SJSA1 (cell line): ENCODE data around the gene OMP. TPM values are rescaled to one million over a fixed set of nuclear protein-coding genes. Genes with fewer than 3 reads are reported as not detected.

Experiments
- DNase-seq, 2 experiments: peaks; one replicate each; pipeline ENCODE4 v3.0.0-alpha.2; 2015 to 2020; ENCODE audit warnings: low spot score in 2 of 2, low read depth in 1 of 2
- H3K27ac ChIP-seq: fragments of 250-450 bp; sonication (Bioruptor Pico); 2 replicates; pipeline ENCODE4 v1.5.1; 2020; ENCODE audit warnings: mild to moderate bottlenecking, moderate library complexity
- H3K27me3 ChIP-seq: fragments of 250-450 bp; sonication (Bioruptor Pico); replicated peaks from 2 replicates; pipeline ENCODE4 v1.5.1; 2020; ENCODE audit warnings: mild to moderate bottlenecking, moderate library complexity
- H3K36me3 ChIP-seq: fragments of 250-450 bp; sonication (Bioruptor Pico); 2 replicates; pipeline ENCODE4 v1.5.1; 2020; ENCODE audit warnings: mild to moderate bottlenecking
- H3K4me1 ChIP-seq: fragments of 250-450 bp; sonication (Bioruptor Pico); replicated peaks from 2 replicates; pipeline ENCODE4 v1.6.1; 2021; ENCODE audit warnings: mild to moderate bottlenecking
- H3K4me3 ChIP-seq: fragments of 250-450 bp; sonication (Bioruptor Pico); 2 replicates; pipeline ENCODE4 v1.5.1; 2020; ENCODE audit warnings: mild to moderate bottlenecking
- H3K9me3 ChIP-seq: fragments of 250-450 bp; sonication (Bioruptor Pico); replicated peaks from 2 replicates; pipeline ENCODE4 v1.5.1; 2020; ENCODE audit warnings: mild to moderate bottlenecking
- total RNA-seq: library from RNA; depleted of rRNA; stranded (reverse); fragments of >200 nt; shearing (Covaris generic); gene quantifications from 2 replicates; pipeline ENCODE4 v1.2.3, GENCODE V29; 2014

Gene OMP
- total RNA-seq, 1 experiment from 2014 or later = not detected

DNA sequence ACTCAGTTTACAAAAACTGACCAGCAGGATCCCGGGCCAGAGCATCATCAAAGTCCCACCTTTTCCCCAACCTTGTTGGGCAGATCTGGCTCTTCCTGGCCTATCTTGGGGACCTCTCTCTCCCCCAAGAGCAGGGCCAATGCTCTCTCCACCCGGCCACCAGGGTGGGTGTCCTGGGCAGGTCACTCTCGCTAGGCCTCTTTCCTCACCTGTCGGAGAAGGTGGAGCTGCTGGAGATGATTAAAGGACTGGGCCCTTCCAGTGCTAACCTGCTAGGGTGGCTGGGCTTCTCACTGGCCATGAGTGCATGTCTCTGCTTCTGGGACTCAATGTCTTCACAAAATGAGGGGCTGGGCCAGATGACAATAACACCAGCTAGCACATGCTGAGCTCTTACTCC lies 38.8 kb upstream of the OMP start:
- Histone ChIP-seq H3K4me3 (no peak overlapping the region), H3K27me3 (no peaks in the 10 kb centered on the region), H3K27ac (no peak overlapping the region), H3K36me3 (no peaks in the 10 kb centered on the region), H3K9me3 (no peaks in the 10 kb centered on the region), H3K4me1 (peaks cover 16% of the 10 kb centered on the region)
- DNase-seq = no peak

GRCh38 chr11:77064648-77065217 lies 37.9 kb upstream of the OMP start:
- no peaks in the 10 kb centered on the region for H3K36me3 ChIP-seq
- peaks cover 16% of the 10 kb centered on the region for H3K4me1 ChIP-seq
- H3K9me3 ChIP-seq = no peaks in the 10 kb centered on the region
- no peak for DNase-seq
- H3K27me3 ChIP-seq = no peaks in the 10 kb centered on the region
- H3K4me3 ChIP-seq = no peak overlapping the region
- H3K27ac ChIP-seq = no peak overlapping the region

GRCh38 chr11:77065878-77066228 lies 36.8 kb upstream of the OMP start:
- H3K36me3 ChIP-seq = no peaks in the 10 kb centered on the region
- peak overlapping the region; percentile 75; the same call in 1 of the 2 replicates for H3K4me3 ChIP-seq
- no peak for DNase-seq
- H3K9me3 ChIP-seq = no peaks in the 10 kb centered on the region
- H3K27me3 ChIP-seq = no peaks in the 10 kb centered on the region
- H3K27ac ChIP-seq = no peak overlapping the region
- peaks cover 16% of the 10 kb centered on the region for H3K4me1 ChIP-seq

GRCh38 chr11:77066229-77067042 lies 36.2 kb upstream of the OMP start, which contains the start of gene CAPN5:
Gene CAPN5 (plus strand): TSS chr11:77066971. CDS start chr11:77084887, 17,916 bp downstream.
- Histone ChIP-seq H3K27ac (peak within 1 kb of the TSS; percentile 63; the same call in 1 of the 2 replicates), H3K36me3 (no peaks in the 10 kb centered on the region), H3K9me3 (no peaks in the 10 kb centered on the region), H3K4me1 (peaks cover 19% of the 10 kb centered on the region), H3K4me3 (peak within 1 kb of the TSS; percentile 75), H3K27me3 (no peaks in the 10 kb centered on the region)
- DNase-seq = peak; percentile 81

DNA sequence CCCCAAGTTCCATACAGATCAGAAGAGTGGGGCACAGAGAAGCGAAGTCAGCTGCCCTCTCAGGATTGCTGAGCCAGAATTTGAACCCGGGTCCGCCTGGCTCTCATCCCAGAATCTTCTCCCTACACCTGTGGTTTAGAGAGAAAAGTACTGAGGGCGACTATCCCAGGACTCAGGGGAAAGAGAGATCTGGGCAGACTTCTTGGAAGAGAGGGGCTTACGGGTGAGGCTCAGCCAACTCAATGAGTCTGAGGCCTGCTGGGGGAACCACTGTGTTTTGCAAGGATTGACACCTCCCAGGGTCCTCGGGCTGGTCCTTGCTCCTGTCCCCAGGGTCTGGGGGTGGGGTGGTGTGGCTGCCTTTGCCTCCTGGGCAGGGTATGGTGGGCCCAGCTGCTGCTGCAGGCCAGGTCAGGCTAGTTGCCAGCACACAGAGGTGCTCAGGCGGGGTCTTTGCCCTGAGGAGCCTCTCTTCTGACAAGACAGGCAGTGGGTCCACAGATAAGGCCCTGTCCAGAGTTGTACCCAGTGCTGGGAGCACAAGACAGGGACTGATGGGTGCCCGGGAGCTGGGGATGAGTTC lies 34.7 kb upstream of the OMP start:
- DNase-seq = no peak
- peak overlapping the region; percentile 75; the same call in 1 of the 2 replicates for H3K4me3 ChIP-seq
- H3K27ac ChIP-seq = no peak overlapping the region
- no peaks in the 10 kb centered on the region for H3K27me3 ChIP-seq
- H3K36me3 ChIP-seq = no peaks in the 10 kb centered on the region
- H3K4me1 ChIP-seq = peaks cover 34% of the 10 kb centered on the region
- H3K9me3 ChIP-seq = no peaks in the 10 kb centered on the region

DNA sequence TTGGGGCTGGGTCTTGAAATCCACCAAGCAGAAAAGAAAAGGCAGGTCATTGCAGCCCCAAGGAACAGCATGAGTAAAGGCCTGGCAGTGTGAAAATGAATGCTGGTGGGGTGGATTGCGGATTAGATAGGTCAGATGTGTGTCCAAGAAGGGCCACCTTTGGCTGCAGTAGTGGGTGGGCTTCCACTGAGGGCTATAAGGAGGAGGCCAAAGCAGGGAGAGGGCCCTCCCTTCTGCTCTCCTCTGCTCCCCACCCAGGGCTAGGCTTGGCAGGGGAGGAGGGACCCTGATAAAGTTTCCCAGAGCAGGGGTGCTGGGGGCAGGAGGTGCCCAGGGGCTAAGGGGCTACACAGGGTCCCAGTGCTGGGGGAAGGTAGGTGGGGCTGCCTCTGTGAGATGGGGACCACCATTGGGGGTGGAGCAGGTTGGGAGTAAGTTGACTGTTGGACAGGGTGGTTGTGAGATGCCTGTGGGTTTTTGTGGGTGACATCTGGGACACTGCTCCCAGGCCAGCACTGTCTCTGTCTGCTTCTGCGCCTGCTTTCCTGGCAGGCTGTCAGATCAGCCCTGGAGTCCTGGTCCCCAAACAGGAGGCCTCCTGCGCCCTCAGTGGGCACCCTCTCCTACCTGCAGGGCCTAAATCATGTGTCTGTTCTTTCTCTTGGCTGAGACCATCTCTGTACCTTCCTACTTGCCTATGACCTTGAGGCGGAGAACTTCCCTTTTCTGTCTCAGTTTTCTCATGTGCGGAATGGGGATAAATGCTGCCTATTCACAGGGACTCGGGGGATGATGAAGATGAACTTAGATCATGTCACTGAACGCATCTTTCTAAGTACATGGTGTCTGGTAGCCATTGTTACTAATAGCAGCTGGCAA lies 33.9 kb upstream of the OMP start:
- Histone ChIP-seq H3K4me3 (no peak overlapping the region), H3K9me3 (no peaks in the 10 kb centered on the region), H3K27me3 (no peaks in the 10 kb centered on the region), H3K36me3 (no peaks in the 10 kb centered on the region), H3K4me1 (peaks cover 41% of the 10 kb centered on the region), H3K27ac (no peak overlapping the region)
- DNase-seq = no peak

DNA sequence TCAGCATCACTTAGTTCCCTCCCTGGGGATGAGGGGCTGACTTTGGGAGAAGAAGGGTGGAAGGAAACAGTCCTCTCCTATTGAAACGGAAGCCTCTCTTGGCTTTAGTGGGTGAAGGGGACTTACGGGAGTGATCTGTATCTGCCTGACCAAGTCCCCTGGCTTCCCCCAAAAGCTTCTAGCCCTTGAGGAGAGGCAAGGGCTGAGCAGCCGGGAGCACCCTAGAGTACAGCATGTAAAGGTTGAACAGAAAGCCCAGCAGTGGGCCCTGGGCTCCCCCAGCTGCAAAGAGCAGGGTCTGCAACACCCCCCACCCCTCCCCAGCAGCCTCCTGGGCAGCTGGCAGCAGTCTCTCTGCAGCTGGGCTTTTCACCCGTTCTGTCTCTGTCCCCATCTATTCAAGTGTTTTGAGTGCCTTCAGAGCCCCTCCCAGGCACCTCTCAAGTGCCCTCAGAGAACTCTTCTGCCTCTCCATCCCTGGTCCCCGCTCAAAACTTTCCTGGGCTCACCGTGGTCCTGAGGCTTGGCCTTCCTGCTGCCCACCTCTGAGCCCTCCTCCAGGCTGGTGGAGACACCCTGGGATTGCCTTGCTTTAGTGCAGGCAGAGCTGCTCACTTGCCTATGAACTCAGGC lies 33.2 kb upstream of the OMP start:
- Histone ChIP-seq H3K9me3 (no peaks in the 10 kb centered on the region), H3K4me3 (no peak overlapping the region), H3K36me3 (no peaks in the 10 kb centered on the region), H3K4me1 (peaks cover 49% of the 10 kb centered on the region), H3K27ac (no peak overlapping the region), H3K27me3 (no peaks in the 10 kb centered on the region)
- no peak for DNase-seq

DNA sequence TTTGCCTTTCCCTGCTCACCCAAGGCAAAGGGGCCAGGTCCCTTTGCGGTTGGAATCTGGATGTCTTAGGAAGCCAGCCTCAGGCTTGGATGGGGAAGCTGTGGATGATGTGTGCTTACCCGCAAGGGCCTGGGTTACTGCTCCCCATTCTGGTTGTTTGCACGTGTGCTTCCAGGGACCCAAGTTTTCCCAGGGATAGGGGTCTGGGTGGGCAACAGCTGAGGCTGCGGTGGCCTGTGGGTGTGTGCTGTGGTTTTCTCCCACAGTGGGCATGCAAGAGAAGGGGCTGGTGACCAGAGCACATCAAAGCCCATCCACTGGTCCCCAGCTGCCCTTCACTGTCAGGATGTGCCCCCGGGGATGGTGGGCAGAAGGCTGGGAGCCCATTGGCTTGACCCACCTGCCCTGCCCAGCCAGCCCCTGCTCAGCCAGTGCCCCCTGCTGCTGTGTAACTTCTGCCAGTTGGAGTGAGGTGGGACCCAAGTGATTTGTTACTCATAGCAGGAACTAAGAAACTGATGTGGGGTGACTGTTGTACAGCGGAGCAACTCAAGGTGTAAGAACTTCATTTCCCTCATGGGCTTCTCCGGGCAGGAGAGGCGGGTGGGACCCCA lies 32.6 kb upstream of the OMP start:
- H3K4me1 ChIP-seq = peaks cover 54% of the 10 kb centered on the region

DNA sequence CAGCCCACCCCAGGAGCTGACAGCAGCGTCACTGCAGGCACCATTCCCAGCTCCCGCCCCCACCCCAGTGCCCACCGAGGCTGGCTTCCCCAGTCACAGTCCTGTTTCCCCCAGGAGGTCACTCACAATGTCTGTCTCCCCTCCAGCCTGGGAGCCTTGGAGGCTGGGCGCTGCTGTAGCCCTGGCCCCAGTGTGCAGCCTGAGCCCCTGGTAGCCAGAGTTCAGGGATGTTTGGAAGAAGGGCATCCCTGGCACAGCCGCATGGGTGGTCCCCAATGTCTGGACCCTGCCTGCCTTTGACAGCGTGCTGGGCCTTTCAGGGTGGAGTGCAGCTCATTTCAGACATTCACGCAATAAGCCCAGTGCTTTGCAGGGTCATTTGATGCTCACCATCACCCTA lies 31.6 kb upstream of the OMP start:
- peaks cover 52% of the 10 kb centered on the region for H3K4me1 ChIP-seq
- no peaks in the 10 kb centered on the region for H3K27me3 ChIP-seq
- H3K9me3 ChIP-seq = no peaks in the 10 kb centered on the region
- H3K4me3 ChIP-seq = no peak overlapping the region
- H3K36me3 ChIP-seq = no peaks in the 10 kb centered on the region
- no peak overlapping the region for H3K27ac ChIP-seq
- DNase-seq = no peak

More for the DNA sequence above, 32.6 kb upstream of the OMP start:
- H3K27me3 ChIP-seq = no peaks in the 10 kb centered on the region
- DNase-seq = no peak
- H3K27ac ChIP-seq = no peak overlapping the region
- H3K4me3 ChIP-seq = no peak overlapping the region
- H3K9me3 ChIP-seq = no peaks in the 10 kb centered on the region
- no peaks in the 10 kb centered on the region for H3K36me3 ChIP-seq

- peak in 1 of 2 experiments; percentile 1 for DNase-seq
- peaks cover 47% of the 10 kb centered on the region for H3K4me1 ChIP-seq
Measured at GRCh38 chr11:77071671-77072605, 30.7 kb upstream of the OMP start.

GRCh38 chr11:77072851-77073327 lies 29.8 kb upstream of the OMP start:
- Histone ChIP-seq H3K27me3 (no peaks in the 10 kb centered on the region), H3K36me3 (no peaks in the 10 kb centered on the region), H3K9me3 (no peaks in the 10 kb centered on the region), H3K4me3 (no peak overlapping the region), H3K4me1 (peaks cover 42% of the 10 kb centered on the region), H3K27ac (peak overlapping the region; percentile 93)
- DNase-seq = no peak

More at GRCh38 chr11:77071671-77072605, 30.7 kb upstream of the OMP start:
- no peaks in the 10 kb centered on the region for H3K9me3 ChIP-seq
- H3K27ac ChIP-seq = peak overlapping the region; percentile 93
- H3K36me3 ChIP-seq = no peaks in the 10 kb centered on the region
- no peaks in the 10 kb centered on the region for H3K27me3 ChIP-seq
- no peak overlapping the region for H3K4me3 ChIP-seq
